GM23338 (cell line): ENCODE measurements around the gene ESPN. TPM values are rescaled to one million over a fixed set of nuclear protein-coding genes. Genes with fewer than 3 reads are reported as not detected.
"Not testable (repeated sequence)": the region's sequence is repeated elsewhere in the genome, so short reads cannot be mapped to it uniquely, and the experiment has no call there.

Experiments
- ATAC-seq: fragments of 200-7000 bp; cut with Tn5 transposase; 3 replicates; pipeline ENCODE4 v1.9.1; 2020
- DNase-seq: peaks from one replicate; pipeline ENCODE4 v3.0.0-alpha.2; 2015; ENCODE audit warnings: low spot score
- H2AFZ ChIP-seq: fragments of 200-600 bp; sonication (generic); 2 replicates; pipeline ENCODE4 v1.8.0; 2016; ENCODE audit warnings: antibody characterized with exemption, mild to moderate bottlenecking, moderate library complexity
- H3F3A ChIP-seq: fragments of 200-600 bp; sonication (generic); replicated peaks from 2 replicates; pipeline ENCODE4 v1.8.0; 2017; ENCODE audit warnings: antibody characterized with exemption, mixed run types, low read depth
- H3K27ac ChIP-seq: fragments of 200-600 bp; sonication (generic); 2 replicates; pipeline ENCODE4 v1.6.1; 2016; ENCODE audit warnings: low read depth
- H3K27me3 ChIP-seq: fragments of 200-600 bp; sonication (generic); 2 replicates; pipeline ENCODE4 v1.8.0; 2016; ENCODE audit warnings: mild to moderate bottlenecking, mixed run types, moderate library complexity; ENCODE audit not compliant: insufficient read depth
- H3K36me3 ChIP-seq: fragments of 200-600 bp; sonication (generic); 2 replicates; pipeline ENCODE4 v1.8.0; 2016; ENCODE audit warnings: mild to moderate bottlenecking; ENCODE audit not compliant: insufficient read depth
- H3K4me1 ChIP-seq: fragments of 200-600 bp; sonication (generic); 2 replicates; pipeline ENCODE4 v1.8.0; 2016; ENCODE audit warnings: mild to moderate bottlenecking, moderate library complexity; ENCODE audit not compliant: insufficient read depth
- H3K4me2 ChIP-seq: fragments of 200-600 bp; sonication (generic); 2 replicates; pipeline ENCODE4 v1.7.1; 2017; ENCODE audit warnings: mixed run types
- H3K4me3 ChIP-seq: fragments of 200-600 bp; sonication (generic); 2 replicates; pipeline ENCODE4 v1.6.1; 2016; ENCODE audit warnings: mixed run types
- H3K79me2 ChIP-seq: fragments of 200-600 bp; sonication (generic); replicated peaks from 2 replicates; pipeline ENCODE4 v1.8.0; 2017; ENCODE audit warnings: mild to moderate bottlenecking; ENCODE audit not compliant: insufficient read depth
- H3K9me2 ChIP-seq: fragments of 200-600 bp; sonication (generic); 2 replicates; pipeline ENCODE4 v1.8.0; 2017; ENCODE audit not compliant: insufficient read depth
- H4K20me1 ChIP-seq: fragments of 200-600 bp; sonication (generic); replicated peaks from 2 replicates; pipeline ENCODE4 v1.8.0; 2017; ENCODE audit warnings: mild to moderate bottlenecking; ENCODE audit not compliant: insufficient read depth
- H3K27ac Mint-ChIP-seq: 2 replicates; pipeline ENCODE4 v1.8.0; 2020; ENCODE audit warnings: inconsistent platforms, mild to moderate bottlenecking, moderate library complexity, mixed read lengths
- H3K27me3 Mint-ChIP-seq: 3 replicates; pipeline ENCODE4 v1.8.0; 2022; ENCODE audit warnings: low read depth, mild to moderate bottlenecking, moderate library complexity, mixed read lengths, inconsistent platforms; ENCODE audit not compliant: insufficient read depth, poor library complexity
- H3K36me3 Mint-ChIP-seq: 3 replicates; pipeline ENCODE4 v1.8.0; 2021; ENCODE audit warnings: low read depth, mild to moderate bottlenecking, inconsistent platforms, moderate library complexity, mixed read lengths
- H3K4me1 Mint-ChIP-seq: 3 replicates; pipeline ENCODE4 v1.8.0; 2020; ENCODE audit warnings: mild to moderate bottlenecking, inconsistent platforms, mixed read lengths
- H3K4me3 Mint-ChIP-seq: 3 replicates; pipeline ENCODE4 v1.8.0; 2021; ENCODE audit warnings: moderate library complexity, mild to moderate bottlenecking, inconsistent platforms, mixed read lengths
- H3K9me3 Mint-ChIP-seq: 3 replicates; pipeline ENCODE4 v1.8.0; 2020; ENCODE audit warnings: moderate library complexity, mild to moderate bottlenecking, inconsistent platforms, mixed read lengths
- EZH2 ChIP-seq: fragments of 200-600 bp; sonication (generic); IDR thresholded peaks from one replicate; pipeline ENCODE4 v1.8.0; 2017; ENCODE audit warnings: antibody characterized with exemption, mild to moderate bottlenecking, low read depth; ENCODE audit not compliant: unreplicated experiment
- EZH2phosphoT487 ChIP-seq: fragments of 200-600 bp; sonication (generic); IDR thresholded peaks from one replicate; pipeline ENCODE4 v1.8.1; 2018; ENCODE audit warnings: antibody characterized with exemption; ENCODE audit not compliant: unreplicated experiment
- polyA plus RNA-seq: library from polyadenylated mRNA; unstranded; fragments of >200 nt; fragmentation: Nextera tagmentation; extraction: Ambion mirVana; gene quantifications from 2 replicates; pipeline ENCODE4 v1.2.1, GENCODE V29; 2016
- total RNA-seq: library from RNA; depleted of rRNA; stranded (reverse); fragments of >200 nt; shearing (Covaris generic); gene quantifications from 2 replicates; pipeline ENCODE4 v1.2.3, GENCODE V29; 2014
- TF ChIP-seq, protein P1 (sequence below): IDR thresholded peaks from one replicate; pipeline ENCODE4 v1.6.1; 2018; ENCODE audit warnings: antibody characterized with exemption; ENCODE audit not compliant: unreplicated experiment
- TF ChIP-seq, protein P2 (sequence below), 2 experiments: fragments of 200-600 bp in 1 of 2; sonication (generic) in 1 of 2; conservative IDR thresholded peaks; 2 replicates each; pipeline versions ENCODE4 v1.5.1 to v1.6.1; 2016 to 2017; ENCODE audit warnings: antibody characterized with exemption in 2 of 2, low read depth in 2 of 2, mild to moderate bottlenecking in 2 of 2, moderate library complexity in 1 of 2

The ESPN gene
- total and polyA plus RNA-seq, 2 experiments from 2014 or later = 12.2 to 13.6 TPM

DNA sequence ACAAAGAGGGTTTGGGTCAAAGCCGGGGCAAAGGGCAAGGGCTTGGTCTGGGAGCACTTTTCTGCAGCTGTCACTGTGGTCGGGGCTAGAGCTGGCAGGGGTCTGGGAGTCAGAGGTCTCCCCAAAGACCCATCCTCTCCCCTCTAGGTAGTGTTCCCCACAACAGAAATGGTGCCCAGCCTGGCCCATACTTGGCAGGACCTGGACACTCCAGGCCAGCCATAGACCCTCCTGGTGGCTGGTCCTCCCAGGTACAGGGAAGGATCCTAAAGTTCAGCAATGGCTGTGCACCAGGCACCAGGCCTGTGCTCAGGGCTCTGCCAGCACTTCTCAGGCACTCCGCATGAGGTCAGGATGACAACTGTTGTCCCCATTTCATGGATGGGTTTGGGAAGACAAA, 11.0 kb downstream of the ESPN start:
- Histone ChIP-seq H3K79me2 (no peaks in the 10 kb centered on the region), H3K4me1 (no peaks in the 10 kb centered on the region), H3K36me3 (no peaks in the 10 kb centered on the region), H4K20me1 (no peaks in the 10 kb centered on the region), H3K27me3 (peaks cover 13% of the 10 kb centered on the region), H3K9me2 (no peaks in the 10 kb centered on the region), H2AFZ (no peak overlapping the region), H3K27ac (no peak overlapping the region), H3K4me2 (no peak overlapping the region), H3F3A (no peaks in the 10 kb centered on the region), H3K4me3 (no peak overlapping the region)
- Mint-ChIP-seq H3K27ac (no peak overlapping the region), H3K36me3 (no peaks in the 10 kb centered on the region), H3K9me3 (no peaks in the 10 kb centered on the region), H3K4me1 (peaks cover 13% of the 10 kb centered on the region), H3K27me3 (peaks cover 29% of the 10 kb centered on the region), H3K4me3 (no peak overlapping the region)
- ATAC-seq (no peak), DNase-seq (no peak)
- TF ChIP-seq, protein P1, sequence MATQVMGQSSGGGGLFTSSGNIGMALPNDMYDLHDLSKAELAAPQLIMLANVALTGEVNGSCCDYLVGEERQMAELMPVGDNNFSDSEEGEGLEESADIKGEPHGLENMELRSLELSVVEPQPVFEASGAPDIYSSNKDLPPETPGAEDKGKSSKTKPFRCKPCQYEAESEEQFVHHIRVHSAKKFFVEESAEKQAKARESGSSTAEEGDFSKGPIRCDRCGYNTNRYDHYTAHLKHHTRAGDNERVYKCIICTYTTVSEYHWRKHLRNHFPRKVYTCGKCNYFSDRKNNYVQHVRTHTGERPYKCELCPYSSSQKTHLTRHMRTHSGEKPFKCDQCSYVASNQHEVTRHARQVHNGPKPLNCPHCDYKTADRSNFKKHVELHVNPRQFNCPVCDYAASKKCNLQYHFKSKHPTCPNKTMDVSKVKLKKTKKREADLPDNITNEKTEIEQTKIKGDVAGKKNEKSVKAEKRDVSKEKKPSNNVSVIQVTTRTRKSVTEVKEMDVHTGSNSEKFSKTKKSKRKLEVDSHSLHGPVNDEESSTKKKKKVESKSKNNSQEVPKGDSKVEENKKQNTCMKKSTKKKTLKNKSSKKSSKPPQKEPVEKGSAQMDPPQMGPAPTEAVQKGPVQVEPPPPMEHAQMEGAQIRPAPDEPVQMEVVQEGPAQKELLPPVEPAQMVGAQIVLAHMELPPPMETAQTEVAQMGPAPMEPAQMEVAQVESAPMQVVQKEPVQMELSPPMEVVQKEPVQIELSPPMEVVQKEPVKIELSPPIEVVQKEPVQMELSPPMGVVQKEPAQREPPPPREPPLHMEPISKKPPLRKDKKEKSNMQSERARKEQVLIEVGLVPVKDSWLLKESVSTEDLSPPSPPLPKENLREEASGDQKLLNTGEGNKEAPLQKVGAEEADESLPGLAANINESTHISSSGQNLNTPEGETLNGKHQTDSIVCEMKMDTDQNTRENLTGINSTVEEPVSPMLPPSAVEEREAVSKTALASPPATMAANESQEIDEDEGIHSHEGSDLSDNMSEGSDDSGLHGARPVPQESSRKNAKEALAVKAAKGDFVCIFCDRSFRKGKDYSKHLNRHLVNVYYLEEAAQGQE = no peak
- TF ChIP-seq, protein P2, sequence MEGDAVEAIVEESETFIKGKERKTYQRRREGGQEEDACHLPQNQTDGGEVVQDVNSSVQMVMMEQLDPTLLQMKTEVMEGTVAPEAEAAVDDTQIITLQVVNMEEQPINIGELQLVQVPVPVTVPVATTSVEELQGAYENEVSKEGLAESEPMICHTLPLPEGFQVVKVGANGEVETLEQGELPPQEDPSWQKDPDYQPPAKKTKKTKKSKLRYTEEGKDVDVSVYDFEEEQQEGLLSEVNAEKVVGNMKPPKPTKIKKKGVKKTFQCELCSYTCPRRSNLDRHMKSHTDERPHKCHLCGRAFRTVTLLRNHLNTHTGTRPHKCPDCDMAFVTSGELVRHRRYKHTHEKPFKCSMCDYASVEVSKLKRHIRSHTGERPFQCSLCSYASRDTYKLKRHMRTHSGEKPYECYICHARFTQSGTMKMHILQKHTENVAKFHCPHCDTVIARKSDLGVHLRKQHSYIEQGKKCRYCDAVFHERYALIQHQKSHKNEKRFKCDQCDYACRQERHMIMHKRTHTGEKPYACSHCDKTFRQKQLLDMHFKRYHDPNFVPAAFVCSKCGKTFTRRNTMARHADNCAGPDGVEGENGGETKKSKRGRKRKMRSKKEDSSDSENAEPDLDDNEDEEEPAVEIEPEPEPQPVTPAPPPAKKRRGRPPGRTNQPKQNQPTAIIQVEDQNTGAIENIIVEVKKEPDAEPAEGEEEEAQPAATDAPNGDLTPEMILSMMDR (conservative IDR thresholded peaks at IDR 0.05; ENCODE audit: low read depth in 2 of 2) = no peak
- TF ChIP-seq EZH2phosphoT487 (no peak), EZH2 (no peak)

DNA sequence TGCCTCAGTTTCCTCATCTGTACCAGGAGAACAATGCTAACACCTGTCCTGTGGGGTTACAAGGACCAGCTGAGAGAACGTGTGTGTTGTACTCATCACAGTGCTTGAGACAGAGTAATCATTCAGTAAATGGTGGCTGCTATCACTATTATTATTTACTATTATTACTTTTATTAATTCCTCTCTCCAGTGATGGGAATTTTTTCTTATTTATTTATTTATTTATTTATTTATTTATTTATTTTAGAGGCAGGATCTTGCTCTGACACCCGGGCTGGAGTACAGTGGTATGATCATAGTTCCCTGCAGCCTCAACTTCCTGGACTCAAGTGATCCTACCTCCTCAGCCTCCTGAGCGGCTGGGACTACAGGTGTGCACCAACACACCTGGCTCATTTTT, 11.7 kb downstream of the ESPN start:
- H3K79me2 ChIP-seq, H3K36me3 ChIP-seq, H3F3A ChIP-seq, ATAC-seq, H3K36me3 Mint-ChIP-seq, H3K27ac ChIP-seq, H3K4me3 Mint-ChIP-seq, H3K4me2 ChIP-seq, H3K27ac Mint-ChIP-seq, H2AFZ ChIP-seq, H3K4me1 ChIP-seq, H3K4me3 ChIP-seq, H4K20me1 ChIP-seq, DNase-seq, H3K9me2 ChIP-seq, H3K9me3 Mint-ChIP-seq: not testable (repeated sequence)
- peaks cover 18% of the 10 kb centered on the region for H3K27me3 ChIP-seq
- Mint-ChIP-seq H3K4me1 (peaks cover 11% of the 10 kb centered on the region), H3K27me3 (peaks cover 30% of the 10 kb centered on the region)
